OCI-LY7 (cell line): Measurements from ENCODE around the gene FAM217A.

Experiments
- CTCF ChIP-seq: fragments of 200-600 bp; sonication (generic); conservative IDR thresholded peaks from 2 replicates; pipeline ENCODE4 v1.5.1; 2014; ENCODE audit warnings: mild to moderate bottlenecking, antibody characterized with exemption, low read length, moderate library complexity, mixed read lengths
- EZH2phosphoT487 ChIP-seq: fragments of 200-600 bp; sonication (generic); IDR thresholded peaks from 2 replicates; pipeline ENCODE4 v1.6.1; 2018; ENCODE audit warnings: low read depth, borderline replicate concordance, mild to moderate bottlenecking, mixed run types, antibody characterized with exemption, low read length, moderate library complexity, mixed read lengths

- TF ChIP-seq CTCF, result no peak
- no peak for TF ChIP-seq EZH2phosphoT487
These were observed 35.2 kb upstream of the FAM217A start for GRCh38 chr6:4114123-4114522.
